ENCODE measurements around the gene ADAT3.
A peak's percentile ranks its signal among the peaks of the same experiment; 100 is the strongest.
"Not testable (repeated sequence)": the region's sequence is repeated elsewhere in the genome, so short reads cannot be mapped to it uniquely, and the experiment has no call there.

Gene ADAT3

GRCh38 chr19:1882786-1883692 lies 22.2 kb upstream of the ADAT3 start:
- no peak for DNase-seq (ENCODE audit: low read depth in 2 of 2)

- DNase-seq (ENCODE audit: low read depth in 2 of 2): no peak
Observed at GRCh38 chr19:1883784-1884183, 21.4 kb upstream of the ADAT3 start.

GRCh38 chr19:1884291-1884718 lies 20.9 kb upstream of the ADAT3 start:
- DNase-seq (ENCODE audit: low read depth in 2 of 2): no peak

GRCh38 chr19:1884719-1885334 lies 20.4 kb upstream of the ADAT3 start:
- no peak for DNase-seq (ENCODE audit: low read depth in 2 of 2)

GRCh38 chr19:1885398-1886119 lies 19.6 kb upstream of the ADAT3 start, which contains the start of gene ABHD17A:
Gene ABHD17A, minus strand, starts transcription at chr19:1885496. Its CDS starts 3,930 bp downstream, at chr19:1881566.
- peak; percentile 92 to 96 for DNase-seq (ENCODE audit: low read depth in 2 of 2)

- DNase-seq (ENCODE audit: low read depth in 2 of 2): not testable (repeated sequence)
Observed at GRCh38 chr19:1886360-1886759, 18.8 kb upstream of the ADAT3 start.

GRCh38 chr19:1888385-1888784 lies 16.8 kb upstream of the ADAT3 start:
- no peak for DNase-seq (ENCODE audit: low read depth in 2 of 2)

- no peak for DNase-seq (ENCODE audit: low read depth in 2 of 2)
Observed at GRCh38 chr19:1889907-1890306, 15.3 kb upstream of the ADAT3 start.

GRCh38 chr19:1893791-1894190 lies 11.4 kb upstream of the ADAT3 start:
- DNase-seq (ENCODE audit: low read depth in 2 of 2): no peak

- DNase-seq (ENCODE audit: low read depth in 2 of 2): no peak
Observed at GRCh38 chr19:1896508-1896907, 8.7 kb upstream of the ADAT3 start.

- no peak for DNase-seq (ENCODE audit: low read depth in 2 of 2)
Observed at GRCh38 chr19:1901940-1902404, 3.2 kb upstream of the ADAT3 start.

GRCh38 chr19:1902923-1903322 lies 2.3 kb upstream of the ADAT3 start:
- no peak for DNase-seq (ENCODE audit: low read depth in 2 of 2)

GRCh38 chr19:1904860-1905109 lies 414 bp upstream of the ADAT3 start:
- no peak for DNase-seq (ENCODE audit: low read depth in 2 of 2)

GRCh38 chr19:1905863-1906375 lies 720 bp downstream of the ADAT3 start:
- DNase-seq (ENCODE audit: low read depth in 2 of 2): no peak

GRCh38 chr19:1906985-1907562 lies 1.9 kb downstream of the ADAT3 start:
- DNase-seq (ENCODE audit: low read depth in 2 of 2): no peak

- DNase-seq (ENCODE audit: low read depth in 2 of 2): no peak
Observed at GRCh38 chr19:1907563-1908363, 2.6 kb downstream of the ADAT3 start.

- no peak for DNase-seq (ENCODE audit: low read depth in 2 of 2)
Observed at GRCh38 chr19:1908364-1908678, 3.1 kb downstream of the ADAT3 start.

- no peak for DNase-seq (ENCODE audit: low read depth in 2 of 2)
Observed at GRCh38 chr19:1909761-1910080, 4.5 kb downstream of the ADAT3 start.

GRCh38 chr19:1910177-1910576 lies 5.0 kb downstream of the ADAT3 start:
- DNase-seq (ENCODE audit: low read depth in 2 of 2): no peak

- no peak for DNase-seq (ENCODE audit: low read depth in 2 of 2)
Observed at GRCh38 chr19:1911098-1911497, 5.9 kb downstream of the ADAT3 start.

GRCh38 chr19:1911995-1912394 lies 6.8 kb downstream of the ADAT3 start:
- DNase-seq (ENCODE audit: low read depth in 2 of 2): no peak

Measured in stimulated activated CD4-positive, alpha-beta T cell treated with anti-CD3 and anti-CD28 coated beads, Interleukin-1b, Interleukin-23, amount 100 ng/mL, for 1 hour (primary cell).